ENCODE measurements around the gene SCP2. TPM values are rescaled to one million over a fixed set of nuclear protein-coding genes. Genes with fewer than 3 reads are reported as not detected.

The SCP2 gene
- polyA plus RNA-seq, 1 of the 3 experiments (the other 2 are of a cell fraction) = 49.5 TPM

DNA sequence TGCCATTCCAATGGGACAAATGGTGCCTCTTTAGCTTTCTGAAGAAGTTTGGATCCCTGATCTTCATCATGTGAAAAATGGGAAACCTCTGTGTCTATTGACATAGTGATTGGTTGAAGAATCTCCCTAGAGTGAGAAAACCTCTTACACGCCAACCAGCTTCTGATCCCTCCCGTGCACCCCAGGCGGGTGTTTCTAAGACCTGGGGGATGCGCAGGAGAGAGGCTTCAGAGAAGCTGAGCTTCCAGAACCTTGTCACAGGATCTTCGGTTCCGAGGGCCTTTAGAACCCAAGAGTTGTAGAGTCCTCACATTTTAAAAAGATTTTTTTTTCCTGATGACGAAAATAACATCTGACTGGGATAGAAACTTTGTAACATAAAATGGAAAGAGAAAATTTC is 146.2 kb downstream of the SCP2 start:
- no peaks in the 10 kb centered on the region for H3K9me2 ChIP-seq
- H2AFZ ChIP-seq (ENCODE audit: low read depth) = no peak overlapping the region
- H3K4me3 ChIP-seq (ENCODE audit: low read depth in 2 of 2, low read length in 1 of 2) = no peak overlapping the region
- TF ChIP-seq, protein P1, sequence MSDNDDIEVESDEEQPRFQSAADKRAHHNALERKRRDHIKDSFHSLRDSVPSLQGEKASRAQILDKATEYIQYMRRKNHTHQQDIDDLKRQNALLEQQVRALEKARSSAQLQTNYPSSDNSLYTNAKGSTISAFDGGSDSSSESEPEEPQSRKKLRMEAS (IDR thresholded peaks at IDR 0.05; ENCODE audit: low read depth) = no peak
- TF ChIP-seq GATA2 (CRISPR knock-in tag; IDR thresholded peaks at IDR 0.05) (no peak), SMC3 (IDR thresholded peaks at IDR 0.05; ENCODE audit: low read depth, low read length) (no peak), ELF1 (IDR thresholded peaks at IDR 0.05) (no peak), JUND (IDR thresholded peaks at IDR 0.05) (no peak), FOSL2 (IDR thresholded peaks at IDR 0.05; ENCODE audit: borderline replicate concordance, low read depth) (no peak), RCOR1 (IDR thresholded peaks at IDR 0.05; ENCODE audit: low read length) (no peak), GABPA (IDR thresholded peaks at IDR 0.05; ENCODE audit: low read depth) (no peak), MEF2A (IDR thresholded peaks at IDR 0.05; ENCODE audit: borderline replicate concordance, low read depth) (no peak), FOXM1 (IDR thresholded peaks at IDR 0.05; ENCODE audit: low read depth) (no peak), NRF1 (IDR thresholded peaks at IDR 0.05; ENCODE audit: low read depth, low read length) (no peak), RAD21 (IDR thresholded peaks at IDR 0.05; ENCODE audit: low read length) (no peak), RXRA (IDR thresholded peaks at IDR 0.05; ENCODE audit: borderline replicate concordance, low read depth) (no peak), TEAD4 (IDR thresholded peaks at IDR 0.05; ENCODE audit: borderline replicate concordance, insufficient read depth) (no peak), SIN3A (IDR thresholded peaks at IDR 0.05; ENCODE audit: borderline replicate concordance, low read depth, low read length) (no peak), EZH2phosphoT487 (IDR thresholded peaks at IDR 0.05; ENCODE audit: borderline replicate concordance, low read depth) (no peak)
- TF ChIP-seq, protein P2, sequence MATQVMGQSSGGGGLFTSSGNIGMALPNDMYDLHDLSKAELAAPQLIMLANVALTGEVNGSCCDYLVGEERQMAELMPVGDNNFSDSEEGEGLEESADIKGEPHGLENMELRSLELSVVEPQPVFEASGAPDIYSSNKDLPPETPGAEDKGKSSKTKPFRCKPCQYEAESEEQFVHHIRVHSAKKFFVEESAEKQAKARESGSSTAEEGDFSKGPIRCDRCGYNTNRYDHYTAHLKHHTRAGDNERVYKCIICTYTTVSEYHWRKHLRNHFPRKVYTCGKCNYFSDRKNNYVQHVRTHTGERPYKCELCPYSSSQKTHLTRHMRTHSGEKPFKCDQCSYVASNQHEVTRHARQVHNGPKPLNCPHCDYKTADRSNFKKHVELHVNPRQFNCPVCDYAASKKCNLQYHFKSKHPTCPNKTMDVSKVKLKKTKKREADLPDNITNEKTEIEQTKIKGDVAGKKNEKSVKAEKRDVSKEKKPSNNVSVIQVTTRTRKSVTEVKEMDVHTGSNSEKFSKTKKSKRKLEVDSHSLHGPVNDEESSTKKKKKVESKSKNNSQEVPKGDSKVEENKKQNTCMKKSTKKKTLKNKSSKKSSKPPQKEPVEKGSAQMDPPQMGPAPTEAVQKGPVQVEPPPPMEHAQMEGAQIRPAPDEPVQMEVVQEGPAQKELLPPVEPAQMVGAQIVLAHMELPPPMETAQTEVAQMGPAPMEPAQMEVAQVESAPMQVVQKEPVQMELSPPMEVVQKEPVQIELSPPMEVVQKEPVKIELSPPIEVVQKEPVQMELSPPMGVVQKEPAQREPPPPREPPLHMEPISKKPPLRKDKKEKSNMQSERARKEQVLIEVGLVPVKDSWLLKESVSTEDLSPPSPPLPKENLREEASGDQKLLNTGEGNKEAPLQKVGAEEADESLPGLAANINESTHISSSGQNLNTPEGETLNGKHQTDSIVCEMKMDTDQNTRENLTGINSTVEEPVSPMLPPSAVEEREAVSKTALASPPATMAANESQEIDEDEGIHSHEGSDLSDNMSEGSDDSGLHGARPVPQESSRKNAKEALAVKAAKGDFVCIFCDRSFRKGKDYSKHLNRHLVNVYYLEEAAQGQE (IDR thresholded peaks at IDR 0.05; ENCODE audit: low read depth, low read length) = no peak
- TF ChIP-seq, protein P3, sequence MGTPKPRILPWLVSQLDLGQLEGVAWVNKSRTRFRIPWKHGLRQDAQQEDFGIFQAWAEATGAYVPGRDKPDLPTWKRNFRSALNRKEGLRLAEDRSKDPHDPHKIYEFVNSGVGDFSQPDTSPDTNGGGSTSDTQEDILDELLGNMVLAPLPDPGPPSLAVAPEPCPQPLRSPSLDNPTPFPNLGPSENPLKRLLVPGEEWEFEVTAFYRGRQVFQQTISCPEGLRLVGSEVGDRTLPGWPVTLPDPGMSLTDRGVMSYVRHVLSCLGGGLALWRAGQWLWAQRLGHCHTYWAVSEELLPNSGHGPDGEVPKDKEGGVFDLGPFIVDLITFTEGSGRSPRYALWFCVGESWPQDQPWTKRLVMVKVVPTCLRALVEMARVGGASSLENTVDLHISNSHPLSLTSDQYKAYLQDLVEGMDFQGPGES (IDR thresholded peaks at IDR 0.05; ENCODE audit: low read depth, low read length) = no peak
- TF ChIP-seq, protein P4, sequence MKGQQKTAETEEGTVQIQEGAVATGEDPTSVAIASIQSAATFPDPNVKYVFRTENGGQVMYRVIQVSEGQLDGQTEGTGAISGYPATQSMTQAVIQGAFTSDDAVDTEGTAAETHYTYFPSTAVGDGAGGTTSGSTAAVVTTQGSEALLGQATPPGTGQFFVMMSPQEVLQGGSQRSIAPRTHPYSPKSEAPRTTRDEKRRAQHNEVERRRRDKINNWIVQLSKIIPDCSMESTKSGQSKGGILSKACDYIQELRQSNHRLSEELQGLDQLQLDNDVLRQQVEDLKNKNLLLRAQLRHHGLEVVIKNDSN (IDR thresholded peaks at IDR 0.05; ENCODE audit: borderline replicate concordance, low read depth) = no peak
- CTCF ChIA-PET = no interaction called here
- no peaks in the 10 kb centered on the region for H3F3A ChIP-seq (replicated peaks; ENCODE audit: insufficient read depth)
- H3K36me3 ChIP-seq (replicated peaks in 1 of 2; ENCODE audit: control insufficient read depth in 1 of 2, insufficient read depth in 2 of 2, low read length in 1 of 2) = no peaks in the 10 kb centered on the region
- WGBS (ENCODE audit: low lambda C conversion rate) = 90% methylated on average over 7 of the region's 7 CpGs
- H3K4me1 ChIP-seq (ENCODE audit: control insufficient read depth in 1 of 2, insufficient read depth in 2 of 2, low read depth in 1 of 2, low read length in 1 of 2) = peaks cover 0 to 5% of the 10 kb centered on the region in 2 experiments; a peak in 1 of 4 replicates
- H4K20me1 ChIP-seq (ENCODE audit: insufficient read depth) = no peaks in the 10 kb centered on the region
- no peak for DNase-seq
- POLR2A ChIA-PET = no interaction called here
- H3K4me2 ChIP-seq = no peak overlapping the region
- no peaks in the 10 kb centered on the region for H3K9me3 ChIP-seq
- H3K9ac ChIP-seq = no peak overlapping the region
- no peaks in the 10 kb centered on the region for H3K79me2 ChIP-seq (ENCODE audit: insufficient read depth)
- no peaks in the 10 kb centered on the region for H3K27me3 ChIP-seq (ENCODE audit: insufficient read depth)
- no peak overlapping the region for H3K27ac ChIP-seq (ENCODE audit: low read depth in 2 of 2, low read length in 1 of 2)

Data from SK-N-SH (cell line).